HG03460 (cell line): ENCODE measurements around the gene MARCHF2.

Experiments
- ATAC-seq: cut with Tn5 transposase; IDR thresholded peaks from one replicate; pipeline ENCODE4 v1.9.1; 2021; ENCODE audit not compliant: unreplicated experiment

Gene MARCHF2

DNA sequence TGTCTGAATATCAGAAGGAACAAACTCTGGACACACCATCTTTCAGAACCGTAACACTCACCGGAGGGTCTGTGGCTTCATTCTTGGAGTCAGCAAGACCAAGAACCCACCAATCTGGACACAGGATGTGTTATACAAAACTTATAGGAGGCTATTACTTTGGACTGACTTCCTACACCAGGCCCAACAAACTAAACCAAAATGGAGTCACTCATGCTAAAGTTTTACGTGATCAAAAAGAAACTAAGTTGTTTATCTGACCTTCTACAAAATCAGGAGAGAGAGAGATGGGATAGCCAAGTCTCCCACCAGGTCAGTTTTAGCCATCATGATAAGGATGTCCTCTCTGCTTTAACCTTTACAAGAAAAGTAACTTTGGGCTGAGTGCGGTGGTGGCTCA lies 26.1 kb upstream of the MARCHF2 start:
- ATAC-seq, result no peak

DNA sequence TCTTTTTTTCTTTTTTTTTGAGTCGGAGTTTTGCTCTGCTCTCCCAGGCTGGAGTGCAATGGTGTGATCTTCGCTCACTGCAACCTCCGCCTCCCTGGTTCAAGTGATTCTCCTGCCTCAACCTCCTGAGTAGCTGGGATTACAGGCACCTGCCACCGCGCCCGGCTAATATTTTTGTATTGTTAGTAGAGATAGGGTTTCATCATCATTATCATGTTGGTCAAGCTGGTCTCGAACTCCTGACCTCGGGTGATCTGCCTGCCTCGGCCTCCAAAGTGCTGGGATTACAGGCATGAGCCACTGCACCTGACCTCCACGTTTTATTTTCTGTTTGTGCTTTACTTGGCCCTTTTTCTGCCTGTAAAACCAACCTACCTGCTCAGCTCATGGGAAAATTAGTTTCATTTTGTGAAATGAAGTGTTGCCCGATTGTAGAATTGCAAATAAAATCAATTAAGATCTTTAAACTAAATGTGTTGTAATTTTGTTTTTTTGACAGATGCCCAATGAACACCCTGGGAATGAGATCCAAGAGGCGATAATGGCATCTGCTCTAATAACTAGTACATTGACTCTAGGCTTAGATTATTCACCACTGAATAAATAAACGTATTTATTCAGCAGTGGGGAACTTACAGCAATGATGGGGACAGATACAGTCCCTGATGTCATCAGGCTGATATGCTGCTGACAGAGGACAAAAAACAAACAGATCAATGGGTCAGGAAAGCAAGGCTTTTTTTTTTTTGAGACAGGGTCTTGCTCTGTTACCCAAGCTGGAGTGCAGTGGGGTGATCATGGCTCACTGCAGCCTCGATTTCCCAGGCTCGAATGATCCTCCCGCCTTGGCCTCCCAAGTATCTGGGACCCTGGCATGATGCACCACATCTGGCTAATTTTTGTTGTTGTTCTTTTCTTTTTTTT lies 25.2 kb upstream of the MARCHF2 start:
- ATAC-seq, result no peak

DNA sequence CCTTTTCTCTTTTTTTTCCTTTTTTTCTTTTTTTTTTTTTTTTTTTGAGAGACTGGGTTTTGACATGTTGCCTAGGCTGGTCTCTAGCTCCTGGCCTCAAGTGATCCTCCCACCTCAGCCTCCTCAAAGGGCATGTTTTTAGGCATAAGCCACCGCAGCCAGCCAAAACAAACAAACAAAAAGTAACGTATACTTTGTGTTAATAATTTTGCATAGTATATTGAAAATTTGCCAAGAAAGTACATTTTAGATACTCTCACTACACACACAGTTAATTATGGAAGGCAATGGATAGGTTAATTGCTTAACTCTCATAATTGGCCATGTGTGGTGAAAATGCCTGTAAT lies 24.5 kb upstream of the MARCHF2 start:
- ATAC-seq, result no peak

DNA sequence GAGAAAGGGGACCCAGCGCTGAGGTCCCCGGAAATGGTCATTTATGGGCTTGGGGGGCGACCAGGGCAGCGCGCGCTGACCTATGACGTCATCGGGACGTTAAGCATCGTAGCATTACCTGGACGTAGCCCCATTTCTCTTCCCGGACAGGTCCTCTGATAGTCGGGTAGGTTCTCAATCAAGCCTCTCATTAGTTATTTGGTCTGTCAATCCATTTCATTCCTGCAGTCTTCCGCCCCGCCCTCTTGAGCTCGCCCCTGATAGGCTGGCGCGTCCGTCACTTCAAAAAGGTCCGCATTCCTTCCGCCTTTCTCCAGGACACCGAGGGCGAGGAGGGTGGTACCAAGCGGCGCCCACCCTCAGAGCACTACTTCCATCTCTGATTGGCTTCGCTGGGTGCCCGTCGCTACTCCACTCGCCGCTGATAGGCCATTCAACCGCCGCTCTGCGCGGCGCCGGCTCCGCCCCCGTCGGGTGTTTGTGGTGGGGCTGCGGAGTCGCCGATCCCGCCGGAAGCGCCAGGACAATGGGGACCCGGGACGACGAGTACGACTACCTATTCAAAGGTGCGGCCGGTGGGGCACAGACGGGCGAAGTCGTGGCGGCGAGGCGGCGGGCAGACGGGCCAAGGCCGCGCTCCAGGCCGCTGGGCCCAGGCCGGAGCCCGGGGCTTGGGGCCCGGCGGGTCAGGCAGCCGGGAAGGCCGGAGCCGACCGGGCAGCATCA lies 23.1 kb upstream of the MARCHF2 start, which contains the start of gene RAB11B:
RAB11B (plus strand) TSS at position 470 of the 726 bp plus-strand sequence; CDS start at position 527, 57 bp downstream.
- ATAC-seq, result peak; percentile 88

DNA sequence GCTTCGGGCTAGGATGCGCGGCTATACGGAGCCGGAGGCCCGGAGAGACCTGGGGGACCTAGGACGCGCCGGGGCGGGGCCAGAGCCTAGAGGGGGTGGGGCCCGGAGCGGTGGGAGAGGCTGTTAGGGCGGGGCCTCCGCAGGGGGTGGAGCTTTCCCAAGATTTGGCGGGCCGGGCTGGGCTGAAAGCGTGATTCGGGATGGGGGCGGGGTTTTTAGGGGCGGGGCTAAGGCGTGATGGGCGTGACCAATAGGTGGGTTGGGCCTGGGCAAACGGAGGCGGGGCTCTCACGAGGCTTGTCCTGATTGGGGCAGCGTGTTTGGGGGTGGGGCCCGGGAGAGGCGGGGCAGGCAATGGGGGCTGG lies 22.5 kb upstream of the MARCHF2 start:
- ATAC-seq, result peak; percentile 39

DNA sequence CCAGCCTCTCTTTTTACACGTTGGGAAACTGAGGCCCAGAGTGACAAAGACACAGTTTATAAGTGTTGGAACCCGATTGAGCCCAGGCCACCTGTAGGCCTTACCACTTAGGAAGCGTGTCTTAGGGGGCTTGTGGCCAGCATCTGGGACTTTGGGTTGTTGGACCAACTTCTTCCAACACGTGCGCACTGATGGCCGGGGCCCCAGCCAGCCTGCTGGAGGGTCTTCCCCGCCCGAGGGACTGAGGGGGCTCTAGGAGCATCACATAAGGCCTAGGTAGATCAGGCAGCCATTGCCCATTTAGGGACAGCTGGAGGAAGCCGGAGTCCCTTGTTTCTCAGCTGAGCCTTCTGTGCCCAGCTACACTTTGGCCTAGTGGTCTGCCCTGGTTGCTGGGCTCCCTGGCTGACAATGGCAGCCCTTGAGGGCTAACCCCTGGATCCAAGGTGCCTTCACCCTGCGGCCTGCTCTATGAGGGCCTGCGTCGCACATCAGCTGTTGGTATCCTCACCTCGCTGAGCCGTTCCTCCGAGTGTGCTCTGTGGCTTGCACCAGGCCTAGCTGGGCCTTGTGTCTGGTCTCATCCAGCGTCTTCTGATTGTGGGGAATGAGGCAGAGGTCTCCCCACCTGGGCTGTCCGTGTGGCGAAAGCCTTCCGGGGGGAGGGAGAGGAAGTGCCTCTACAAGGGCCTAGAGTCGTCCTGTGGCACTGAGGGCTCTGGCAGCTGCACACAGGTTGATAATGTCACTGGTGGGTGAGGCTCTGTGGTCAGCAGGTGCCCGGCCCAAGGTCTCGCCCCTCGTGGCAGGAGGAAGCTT lies 21.7 kb upstream of the MARCHF2 start:
- no peak for ATAC-seq

DNA sequence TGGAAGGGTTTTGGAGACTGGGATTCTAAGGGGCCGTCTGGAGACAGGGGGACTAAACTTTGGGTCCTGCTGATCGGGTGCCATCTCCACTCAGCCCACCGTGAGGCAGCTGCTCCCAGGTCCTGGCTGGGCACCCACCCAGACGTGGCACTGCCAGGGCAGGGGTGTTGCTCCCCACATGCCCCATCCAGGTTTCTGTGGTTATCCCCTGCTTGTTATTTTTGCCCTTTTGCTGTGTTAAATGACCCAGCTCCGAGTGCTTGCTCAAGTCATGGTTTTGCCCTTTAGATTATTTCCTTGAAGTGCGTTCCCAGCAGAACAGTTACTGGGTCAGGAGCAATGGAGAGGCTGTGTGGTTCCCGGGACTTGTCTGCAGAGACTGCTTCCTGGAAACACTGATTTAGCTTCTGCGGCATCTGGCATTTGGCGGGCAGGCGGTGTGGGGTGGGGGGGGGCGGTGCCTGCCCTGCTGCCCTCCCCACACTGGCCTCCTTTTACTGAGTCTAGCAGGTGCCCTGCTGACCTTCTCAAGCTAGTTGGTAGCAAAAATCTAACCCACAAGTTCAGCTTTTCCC lies 21.0 kb upstream of the MARCHF2 start:
- ATAC-seq, result no peak

DNA sequence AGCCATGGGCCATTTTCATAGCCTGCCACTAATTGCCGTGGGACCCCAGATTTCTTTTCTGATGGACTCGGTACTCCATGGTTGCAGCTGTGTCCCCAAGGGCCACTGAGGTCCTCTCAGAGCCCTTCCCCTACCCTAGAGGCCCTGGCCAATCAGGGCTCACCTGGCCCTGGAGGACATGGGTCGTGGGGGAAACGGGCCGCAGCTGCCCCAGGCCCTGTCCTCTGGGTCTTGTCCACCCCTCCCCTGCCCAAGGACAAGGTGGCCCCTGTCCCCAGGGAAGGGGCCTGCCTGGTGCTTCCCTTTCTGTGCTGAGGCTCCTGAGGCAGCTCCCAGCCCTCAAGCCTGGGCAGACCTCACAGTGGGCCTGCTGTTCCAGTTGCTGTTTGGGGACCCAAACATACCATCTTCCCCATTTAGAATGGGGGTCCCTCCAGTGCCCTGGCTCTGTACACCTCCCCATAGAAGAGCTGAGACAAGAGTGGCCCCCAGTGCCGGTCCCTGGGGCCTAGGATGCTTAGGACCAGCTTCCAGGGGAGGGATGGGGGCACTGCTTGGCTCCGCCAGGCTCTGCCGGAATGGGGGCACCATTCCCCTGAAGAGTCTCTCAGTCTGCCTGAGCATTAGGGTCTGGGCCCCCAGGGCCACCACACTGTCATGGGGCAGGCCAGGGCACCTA lies 19.8 kb upstream of the MARCHF2 start:
- ATAC-seq, result no peak

DNA sequence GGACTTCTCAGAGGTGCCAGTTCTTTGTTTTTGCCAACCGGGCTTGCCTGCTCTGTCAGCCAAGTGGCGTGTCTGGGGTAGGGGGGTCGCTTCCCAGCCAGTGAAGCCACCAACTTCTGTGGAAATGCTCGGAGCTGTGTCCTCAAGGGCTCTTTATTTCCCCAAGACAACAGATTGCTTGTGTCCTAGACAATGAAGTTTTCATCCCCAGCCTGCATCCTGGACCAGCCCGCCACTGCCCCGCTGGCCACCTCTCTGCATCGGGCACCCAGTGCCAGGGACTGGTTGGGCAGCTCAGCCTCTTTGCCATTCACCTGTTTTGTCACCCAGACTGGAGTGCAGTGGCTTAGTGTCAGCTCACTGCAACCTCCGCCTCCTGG lies 19.2 kb upstream of the MARCHF2 start:
- no peak for ATAC-seq

DNA sequence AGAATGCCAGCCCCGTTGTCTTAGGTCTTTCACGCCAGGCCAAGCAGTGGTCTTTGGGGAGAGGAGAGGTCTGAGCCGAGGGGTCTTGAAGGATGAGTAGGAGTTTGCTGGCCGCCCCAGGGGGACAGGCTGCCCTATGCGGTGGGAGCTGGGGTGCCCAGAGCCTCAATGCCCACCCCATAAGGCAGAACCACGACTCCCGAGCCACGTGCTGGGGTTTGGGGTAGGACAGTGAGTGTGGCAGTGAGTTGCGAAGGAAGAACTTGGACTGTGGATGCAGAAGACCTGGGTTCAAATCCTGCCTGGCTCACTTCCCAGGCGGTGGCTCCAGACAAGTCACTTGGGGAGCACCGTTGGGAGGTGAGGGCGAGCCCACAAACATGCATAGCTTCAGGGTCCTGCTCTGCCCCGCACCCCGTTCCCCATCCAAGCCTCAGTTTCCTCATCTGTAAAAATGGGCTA lies 17.5 kb upstream of the MARCHF2 start:
- ATAC-seq, result no peak

DNA sequence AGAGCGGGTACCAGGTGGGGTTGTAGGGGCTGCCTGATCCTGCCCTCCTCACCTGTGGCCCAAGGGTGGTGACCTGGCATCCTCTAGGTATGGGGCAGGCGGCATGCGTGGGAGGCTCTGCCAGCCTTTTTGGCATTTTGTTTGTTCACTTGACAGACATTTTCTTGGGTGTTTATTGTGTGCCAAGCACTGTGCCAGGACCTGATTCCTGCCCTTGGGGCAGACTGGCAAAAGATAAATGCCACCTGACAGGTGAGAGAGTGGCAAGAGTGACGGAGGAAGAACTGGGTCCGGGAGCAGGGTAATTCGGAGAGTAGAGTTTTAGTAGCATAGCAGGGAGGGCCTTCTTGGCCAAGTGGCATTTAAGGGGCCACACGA lies 16.9 kb upstream of the MARCHF2 start:
- ATAC-seq, result no peak

DNA sequence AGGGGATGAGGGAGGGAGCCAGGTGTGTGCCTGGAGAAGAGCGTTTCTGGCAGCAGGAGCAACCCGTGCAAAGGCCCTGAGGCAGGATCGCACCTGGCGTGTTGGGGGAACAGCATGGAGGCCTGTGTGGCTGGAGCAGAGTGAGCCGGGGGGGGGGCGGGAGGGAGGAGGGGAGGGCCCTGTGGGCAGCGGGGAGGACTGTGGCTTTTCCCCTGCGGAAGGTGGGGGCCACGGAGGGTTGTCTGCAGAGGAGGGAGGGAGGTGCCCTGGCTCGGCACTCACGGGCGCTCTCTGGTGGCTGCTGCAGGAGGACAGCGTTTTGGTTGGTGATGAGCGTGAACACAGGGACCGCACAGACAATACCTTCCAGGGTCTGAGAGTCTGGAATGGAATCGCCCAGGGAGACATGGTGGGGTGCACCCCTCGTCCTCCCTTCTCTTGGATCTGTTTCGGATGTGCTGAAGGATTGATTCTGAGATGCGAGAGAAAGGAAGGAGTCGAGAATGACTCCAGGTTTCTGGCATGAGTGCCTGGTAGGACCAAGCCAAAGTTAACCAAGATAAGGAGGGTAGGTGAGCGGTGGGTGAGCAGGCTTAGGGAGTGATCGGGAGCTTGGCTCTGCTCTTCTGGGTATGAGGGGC lies 16.4 kb upstream of the MARCHF2 start:
- ATAC-seq, result no peak

DNA sequence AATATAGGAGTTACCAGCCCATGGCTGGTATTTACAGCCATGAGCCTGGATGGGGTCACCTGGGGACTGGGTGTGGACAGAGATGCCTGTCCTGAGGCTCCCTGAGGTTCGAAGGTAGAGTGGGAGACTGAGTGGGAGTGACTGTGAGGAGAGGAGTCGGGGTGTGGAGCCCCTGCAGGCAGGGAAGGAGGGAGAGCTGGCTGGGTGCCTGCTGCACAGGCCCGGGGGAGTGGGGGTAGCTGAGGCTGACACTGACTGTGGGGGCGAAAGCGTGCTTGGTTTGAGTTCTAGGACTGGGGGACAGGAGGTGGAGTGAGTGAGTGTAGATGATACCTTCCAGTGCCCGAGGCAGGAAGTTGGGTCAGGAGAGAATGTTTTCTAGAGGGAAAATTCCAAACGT lies 15.8 kb upstream of the MARCHF2 start:
- no peak for ATAC-seq

DNA sequence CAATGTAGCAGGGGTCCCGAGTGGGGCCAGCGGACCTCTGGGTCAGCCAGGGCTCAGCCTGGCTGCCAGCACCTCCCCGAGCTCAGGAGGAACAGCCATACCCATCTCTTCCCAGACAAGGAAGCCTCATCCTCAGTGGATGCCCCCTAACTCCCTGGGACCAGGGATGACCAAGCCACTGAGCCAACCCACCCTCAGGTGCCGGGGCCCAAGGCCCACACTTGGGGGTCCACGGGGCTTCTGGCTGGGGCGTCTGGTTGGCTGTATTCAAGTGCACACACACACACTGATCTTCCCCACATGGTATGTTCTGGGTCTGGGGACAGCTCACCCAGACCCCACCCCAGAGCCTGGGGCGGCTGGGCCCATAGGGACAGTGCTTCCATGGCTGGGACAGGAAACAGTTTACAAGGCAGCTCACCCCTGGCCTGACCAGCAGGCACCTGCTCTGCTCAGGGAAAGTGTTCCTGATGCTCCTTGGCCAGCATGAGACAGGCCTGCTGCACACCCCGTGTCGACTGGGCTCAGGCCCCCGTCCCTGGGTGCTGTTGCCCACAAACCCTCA lies 15.3 kb upstream of the MARCHF2 start:
- no peak for ATAC-seq

DNA sequence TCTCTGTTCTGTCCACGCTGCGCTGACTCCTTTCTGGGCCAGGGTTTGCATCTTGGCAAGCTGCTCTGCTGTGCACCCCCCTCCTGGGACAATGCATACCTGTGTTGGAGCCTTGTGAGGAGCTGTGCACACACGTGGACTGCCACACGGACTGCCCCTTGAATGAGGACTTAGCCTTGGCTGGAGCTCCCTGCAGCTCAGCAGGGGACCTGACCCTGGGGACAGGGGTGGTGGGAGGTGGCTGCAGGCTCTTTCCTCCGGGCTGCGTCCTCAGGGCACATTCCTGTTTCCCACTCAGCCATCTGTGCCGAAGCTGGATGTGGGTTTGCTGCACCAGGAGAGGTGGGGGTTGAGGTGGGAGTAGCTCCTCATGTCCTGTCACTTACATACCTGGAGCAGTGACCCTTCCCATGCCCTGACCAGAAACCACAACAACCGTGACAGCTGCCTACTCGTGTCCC lies 14.8 kb upstream of the MARCHF2 start:
- no peak for ATAC-seq

DNA sequence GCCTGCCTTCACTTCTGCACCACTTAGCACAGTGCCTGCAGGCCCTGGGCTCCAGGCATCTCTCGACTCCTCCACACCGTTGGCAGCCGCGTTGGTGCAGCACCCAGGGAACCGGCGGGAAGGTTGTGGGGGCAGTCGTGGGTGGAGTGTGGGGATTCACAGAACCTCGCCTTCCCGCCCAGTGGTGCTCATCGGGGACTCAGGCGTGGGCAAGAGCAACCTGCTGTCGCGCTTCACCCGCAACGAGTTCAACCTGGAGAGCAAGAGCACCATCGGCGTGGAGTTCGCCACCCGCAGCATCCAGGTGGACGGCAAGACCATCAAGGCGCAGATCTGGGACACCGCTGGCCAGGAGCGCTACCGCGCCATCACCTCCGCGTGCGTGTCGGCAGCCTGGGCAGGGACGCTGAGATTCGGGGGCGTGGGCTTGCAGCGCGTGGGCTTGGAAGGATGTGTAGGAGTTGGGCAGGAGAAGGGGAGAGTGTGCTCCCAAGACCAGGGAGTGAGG lies 13.4 kb upstream of the MARCHF2 start:
- ATAC-seq, result no peak

DNA sequence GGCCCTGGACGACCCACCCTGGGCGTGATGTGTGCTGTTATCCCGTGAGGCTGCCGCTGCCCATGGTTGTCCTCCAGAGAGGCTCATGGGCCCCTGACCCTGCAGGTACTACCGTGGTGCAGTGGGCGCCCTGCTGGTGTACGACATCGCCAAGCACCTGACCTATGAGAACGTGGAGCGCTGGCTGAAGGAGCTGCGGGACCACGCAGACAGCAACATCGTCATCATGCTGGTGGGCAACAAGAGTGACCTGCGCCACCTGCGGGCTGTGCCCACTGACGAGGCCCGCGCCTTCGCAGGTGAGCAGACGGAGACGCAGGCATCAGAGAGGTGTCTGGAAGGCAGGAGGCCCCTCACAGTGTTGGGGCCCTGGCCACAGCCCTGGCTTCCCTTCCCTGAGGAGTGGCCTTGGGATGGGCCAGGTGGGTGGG lies 11.1 kb upstream of the MARCHF2 start:
- no peak for ATAC-seq

DNA sequence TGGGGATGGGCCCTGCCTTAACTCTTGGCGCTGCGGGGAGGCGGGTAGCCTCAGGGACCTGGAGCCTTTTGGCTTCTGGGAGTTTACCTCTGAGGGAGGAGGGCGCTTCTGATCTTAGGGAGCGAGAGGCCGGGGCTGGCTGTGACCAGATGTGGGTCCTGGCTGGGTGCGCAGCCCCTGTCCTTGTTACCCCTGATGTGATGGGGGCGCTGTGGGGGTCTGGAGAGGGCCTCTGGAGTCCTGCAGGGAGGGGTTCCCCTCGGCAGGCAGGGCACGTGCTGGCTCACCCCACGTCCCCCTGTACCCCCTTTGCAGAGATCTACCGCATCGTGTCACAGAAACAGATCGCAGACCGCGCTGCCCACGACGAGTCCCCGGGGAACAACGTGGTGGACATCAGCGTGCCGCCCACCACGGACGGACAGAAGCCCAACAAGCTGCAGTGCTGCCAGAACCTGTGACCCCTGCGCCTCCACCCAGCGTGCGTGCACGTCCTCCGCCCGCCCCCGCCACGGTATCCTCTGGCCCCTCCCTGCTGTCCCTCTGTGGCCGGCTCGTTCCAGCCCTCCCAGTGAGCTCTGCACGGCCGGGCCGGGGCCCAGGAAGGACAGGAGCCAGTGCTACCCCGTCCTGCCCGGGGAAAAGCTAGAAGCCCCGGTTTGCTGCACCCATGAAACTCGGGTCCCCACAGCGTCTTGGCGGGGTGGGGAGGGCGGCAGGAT lies 9.8 kb upstream of the MARCHF2 start:
- ATAC-seq, result no peak

DNA sequence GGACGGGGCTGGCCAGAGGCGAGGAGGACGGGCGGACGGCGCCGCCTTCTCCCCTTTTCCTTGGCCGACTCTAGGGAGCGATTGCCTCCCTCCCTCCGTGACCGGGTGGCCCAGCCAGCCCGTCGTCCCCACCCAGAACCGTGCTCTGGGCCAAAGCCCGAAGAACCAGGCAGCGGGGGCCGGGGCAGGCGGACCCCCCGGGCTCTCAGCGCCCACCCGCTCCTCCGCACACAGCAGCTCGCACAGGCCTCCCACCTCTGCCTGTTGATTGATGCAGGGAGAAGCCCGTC lies 9.3 kb upstream of the MARCHF2 start:
- ATAC-seq, result no peak
